Measurements from ENCODE around the gene MACROD2.

MACROD2 gene

DNA sequence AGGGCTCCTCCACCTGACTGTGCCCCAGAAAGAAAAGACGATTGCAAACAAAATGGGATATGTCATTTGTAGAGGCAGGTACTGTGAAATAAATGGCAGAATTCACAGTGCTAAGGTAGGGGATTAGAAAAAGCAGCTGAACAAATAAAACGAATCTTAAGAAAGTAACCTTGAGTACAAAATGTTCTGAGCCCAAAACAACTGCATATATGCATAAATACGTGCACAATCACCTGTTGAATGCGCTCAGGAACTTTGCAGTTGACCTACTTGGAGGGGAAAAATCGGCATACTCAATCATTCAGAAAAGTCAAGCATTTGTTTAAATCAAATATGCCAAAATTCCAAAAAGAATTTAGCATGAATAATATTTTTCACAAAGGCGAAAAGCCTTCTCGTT lies 1114.2 kb downstream of the MACROD2 start:
- DNase-seq (ENCODE audit: low read depth) = no peak
- TF ChIP-seq, protein P1, sequence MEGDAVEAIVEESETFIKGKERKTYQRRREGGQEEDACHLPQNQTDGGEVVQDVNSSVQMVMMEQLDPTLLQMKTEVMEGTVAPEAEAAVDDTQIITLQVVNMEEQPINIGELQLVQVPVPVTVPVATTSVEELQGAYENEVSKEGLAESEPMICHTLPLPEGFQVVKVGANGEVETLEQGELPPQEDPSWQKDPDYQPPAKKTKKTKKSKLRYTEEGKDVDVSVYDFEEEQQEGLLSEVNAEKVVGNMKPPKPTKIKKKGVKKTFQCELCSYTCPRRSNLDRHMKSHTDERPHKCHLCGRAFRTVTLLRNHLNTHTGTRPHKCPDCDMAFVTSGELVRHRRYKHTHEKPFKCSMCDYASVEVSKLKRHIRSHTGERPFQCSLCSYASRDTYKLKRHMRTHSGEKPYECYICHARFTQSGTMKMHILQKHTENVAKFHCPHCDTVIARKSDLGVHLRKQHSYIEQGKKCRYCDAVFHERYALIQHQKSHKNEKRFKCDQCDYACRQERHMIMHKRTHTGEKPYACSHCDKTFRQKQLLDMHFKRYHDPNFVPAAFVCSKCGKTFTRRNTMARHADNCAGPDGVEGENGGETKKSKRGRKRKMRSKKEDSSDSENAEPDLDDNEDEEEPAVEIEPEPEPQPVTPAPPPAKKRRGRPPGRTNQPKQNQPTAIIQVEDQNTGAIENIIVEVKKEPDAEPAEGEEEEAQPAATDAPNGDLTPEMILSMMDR (conservative IDR thresholded peaks at IDR 0.05; ENCODE audit: control insufficient read depth, insufficient read depth, low read depth, low read length) = no peak
- no peak overlapping the region for H3K4me3 ChIP-seq (ENCODE audit: control insufficient read depth, low read depth, low read length)

DNA sequence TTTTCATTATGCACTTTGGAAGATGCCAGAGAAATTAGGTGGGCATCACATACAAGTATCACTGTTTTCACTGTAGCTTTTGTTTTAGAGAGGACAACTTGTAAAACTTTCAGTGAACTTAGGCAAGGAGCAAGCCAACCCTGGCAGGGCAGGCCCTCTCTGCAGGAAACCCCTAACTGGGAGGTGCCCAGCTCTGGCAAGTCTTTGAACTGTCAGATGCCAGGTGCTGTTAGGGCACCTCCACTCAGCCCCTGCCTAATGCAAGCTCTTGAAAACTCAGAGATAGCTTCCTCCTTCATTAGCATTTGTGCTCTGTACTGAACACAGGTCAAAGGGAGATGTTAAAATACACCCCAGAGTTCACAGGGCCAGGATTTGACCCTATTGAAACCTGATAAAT lies 1116.3 kb downstream of the MACROD2 start:
- no peak for DNase-seq (ENCODE audit: low read depth)
- H3K4me3 ChIP-seq (ENCODE audit: control insufficient read depth, low read depth, low read length) = no peak overlapping the region
- TF ChIP-seq, protein P1 (conservative IDR thresholded peaks at IDR 0.05; ENCODE audit: control insufficient read depth, insufficient read depth, low read depth, low read length) = no peak

DNA sequence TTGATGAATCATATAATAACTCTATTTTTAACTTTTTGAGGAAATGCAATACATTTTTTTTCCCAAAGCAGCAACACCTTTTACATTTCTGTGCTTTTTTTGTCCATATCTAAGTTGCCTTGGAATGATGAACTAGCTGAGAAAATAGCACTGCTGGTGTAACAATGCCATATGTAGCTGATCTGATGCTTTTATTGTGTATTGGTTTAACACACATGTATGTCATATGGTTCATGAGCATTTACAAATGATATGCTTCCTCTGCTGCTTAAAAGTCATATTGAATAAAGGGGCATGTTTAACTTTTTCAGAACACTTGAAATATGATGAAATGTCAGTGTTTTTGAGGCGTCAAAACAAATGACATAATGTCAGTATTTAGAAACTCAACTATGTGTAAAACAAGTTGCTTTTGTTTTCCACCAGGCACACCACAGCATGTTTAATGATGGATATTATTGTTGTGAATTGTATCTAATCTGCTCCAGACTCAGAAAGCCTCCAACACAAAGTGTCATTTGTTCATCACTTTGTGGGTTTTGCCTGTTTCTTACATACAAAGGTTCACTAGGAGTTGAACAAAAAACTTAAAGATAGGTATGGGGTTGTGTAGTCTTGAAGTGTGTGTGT lies 1117.9 kb downstream of the MACROD2 start:
- no peak for DNase-seq (ENCODE audit: low read depth)

DNA sequence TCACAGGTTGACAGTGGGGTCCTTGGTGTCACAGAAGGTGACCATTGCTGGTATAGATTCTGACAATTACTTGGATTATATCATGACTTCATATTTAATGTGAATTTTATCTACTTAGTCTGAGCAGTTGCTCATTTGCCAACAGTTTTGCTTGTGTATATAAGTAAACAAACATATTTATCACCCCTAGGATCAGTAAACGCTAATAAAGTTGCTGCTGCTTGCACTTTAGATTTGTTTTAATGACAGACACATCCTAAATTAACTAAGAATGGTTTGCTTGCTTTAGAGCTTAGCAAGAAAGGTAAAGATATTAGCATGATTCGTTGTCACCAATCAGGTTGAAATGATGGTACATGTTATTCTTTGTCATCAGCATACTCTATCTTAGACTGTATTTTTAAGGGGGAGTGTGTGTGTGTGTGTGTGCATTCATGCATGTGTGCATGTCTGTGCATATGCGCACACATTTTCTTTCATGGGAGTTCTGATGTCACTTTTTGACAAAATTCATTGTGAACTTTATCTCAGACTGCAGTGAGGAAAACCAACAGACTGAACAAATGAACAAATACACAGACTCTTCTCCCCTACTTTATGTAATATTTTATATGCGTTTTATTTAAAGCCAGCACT lies 1124.7 kb downstream of the MACROD2 start:
- TF ChIP-seq, protein P1 (conservative IDR thresholded peaks at IDR 0.05; ENCODE audit: control insufficient read depth, insufficient read depth, low read depth, low read length) = no peak
- no peak for DNase-seq (ENCODE audit: low read depth)
- H3K4me3 ChIP-seq (ENCODE audit: control insufficient read depth, low read depth, low read length) = no peak overlapping the region

More for the DNA sequence above, 1117.9 kb downstream of the MACROD2 start:
- no peak overlapping the region for H3K4me3 ChIP-seq (ENCODE audit: control insufficient read depth, low read depth, low read length)
- TF ChIP-seq, protein P1 (conservative IDR thresholded peaks at IDR 0.05; ENCODE audit: control insufficient read depth, insufficient read depth, low read depth, low read length) = no peak

DNA sequence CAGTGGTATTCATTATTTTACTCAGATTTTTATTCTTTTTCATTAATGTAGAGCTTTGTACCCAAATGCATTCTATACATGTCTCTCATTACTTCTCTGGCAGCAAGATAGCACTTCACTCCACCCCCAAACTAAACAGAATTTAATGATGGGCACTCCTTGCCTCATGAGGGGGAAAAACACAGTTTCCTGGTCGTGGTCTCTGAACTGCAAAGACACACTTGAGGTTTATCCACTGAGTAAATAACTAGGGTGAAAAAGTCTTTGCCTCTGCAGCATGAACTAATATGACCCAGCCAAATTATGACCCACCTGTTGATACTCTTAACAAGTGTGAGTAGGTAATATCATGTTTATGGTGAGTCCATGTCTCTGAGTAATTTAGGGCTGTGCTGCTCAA lies 1127.3 kb downstream of the MACROD2 start:
- no peak overlapping the region for H3K4me3 ChIP-seq (ENCODE audit: control insufficient read depth, low read depth, low read length)
- DNase-seq (ENCODE audit: low read depth) = no peak
- TF ChIP-seq, protein P1 (conservative IDR thresholded peaks at IDR 0.05; ENCODE audit: control insufficient read depth, insufficient read depth, low read depth, low read length) = no peak

DNA sequence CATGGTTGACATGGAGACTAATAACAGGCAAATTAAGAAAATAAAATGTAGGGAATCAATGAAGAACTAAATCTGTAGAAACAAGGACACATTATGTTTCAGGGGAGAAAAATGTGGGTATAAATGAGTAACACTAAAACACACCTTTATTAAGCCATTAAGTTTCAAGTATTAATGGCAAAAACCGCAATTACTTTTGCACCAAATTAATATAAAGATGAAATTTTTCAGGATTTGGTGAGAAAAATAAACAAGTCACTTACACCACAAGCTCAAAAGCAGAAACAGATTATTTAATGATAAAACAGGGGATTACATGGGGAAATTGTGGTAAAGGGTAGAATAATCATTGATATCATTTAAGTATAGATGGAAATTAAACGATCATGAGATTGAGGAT lies 1135.9 kb downstream of the MACROD2 start:
- H3K4me3 ChIP-seq (ENCODE audit: control insufficient read depth, low read depth, low read length) = no peak overlapping the region
- no peak for DNase-seq (ENCODE audit: low read depth)
- TF ChIP-seq, protein P1 (conservative IDR thresholded peaks at IDR 0.05; ENCODE audit: control insufficient read depth, insufficient read depth, low read depth, low read length) = no peak
